Measurements from ENCODE around the gene DENND11.

DENND11 gene

GRCh38 chr7:141676618-141677017 lies 25.3 kb downstream of the DENND11 start:
- DNase-seq = no peak

- DNase-seq = no peak
These were observed 26.3 kb downstream of the DENND11 start for GRCh38 chr7:141675436-141676215.

GRCh38 chr7:141674702-141675101 lies 27.3 kb downstream of the DENND11 start:
- no peak for DNase-seq

- DNase-seq = no peak
These were observed 27.7 kb downstream of the DENND11 start for GRCh38 chr7:141674171-141674671.

- no peak for DNase-seq
These were observed 28.6 kb downstream of the DENND11 start for GRCh38 chr7:141673346-141673745.

- DNase-seq = no peak
These were observed 30.1 kb downstream of the DENND11 start for GRCh38 chr7:141671705-141672496.

GRCh38 chr7:141668853-141669252 lies 33.1 kb downstream of the DENND11 start:
- DNase-seq = no peak

GRCh38 chr7:141666071-141666470 lies 35.9 kb downstream of the DENND11 start:
- no peak for DNase-seq

GRCh38 chr7:141665208-141666035 lies 36.5 kb downstream of the DENND11 start:
- DNase-seq = no peak

- no peak for DNase-seq
These were observed 37.5 kb downstream of the DENND11 start for GRCh38 chr7:141664450-141664849.

- DNase-seq = no peak
These were observed 38.7 kb downstream of the DENND11 start for GRCh38 chr7:141663081-141663849.

GRCh38 chr7:141660259-141660658 lies 41.7 kb downstream of the DENND11 start:
- DNase-seq = no peak

GRCh38 chr7:141659501-141659900 lies 42.5 kb downstream of the DENND11 start:
- DNase-seq = no peak

- DNase-seq = peak; percentile 26
These were observed 47.4 kb downstream of the DENND11 start for GRCh38 chr7:141654551-141654950.

GRCh38 chr7:141652691-141653090 lies 49.3 kb downstream of the DENND11 start:
- DNase-seq = no peak

All from T-helper 9 cell (primary cell).